CD4-positive, alpha-beta T cell treated with Interferon gamma for 1 hour (primary cell): ENCODE results near the gene PAM.
"Not testable (repeated sequence)": the region's sequence is repeated elsewhere in the genome, so short reads cannot be mapped to it uniquely, and the experiment has no call there.

ENCODE experiments used
- DNase-seq: peaks from one replicate; pipeline ENCODE4 v3.0.0-alpha.2; 2020

The PAM gene

GRCh38 chr5:102754767-102755431 is at the start of gene PAM:
PAM (plus strand) TSS chr5:102755305; CDS start chr5:102866196, 110,891 bp downstream.
- DNase-seq, result peak; percentile 68

DNA sequence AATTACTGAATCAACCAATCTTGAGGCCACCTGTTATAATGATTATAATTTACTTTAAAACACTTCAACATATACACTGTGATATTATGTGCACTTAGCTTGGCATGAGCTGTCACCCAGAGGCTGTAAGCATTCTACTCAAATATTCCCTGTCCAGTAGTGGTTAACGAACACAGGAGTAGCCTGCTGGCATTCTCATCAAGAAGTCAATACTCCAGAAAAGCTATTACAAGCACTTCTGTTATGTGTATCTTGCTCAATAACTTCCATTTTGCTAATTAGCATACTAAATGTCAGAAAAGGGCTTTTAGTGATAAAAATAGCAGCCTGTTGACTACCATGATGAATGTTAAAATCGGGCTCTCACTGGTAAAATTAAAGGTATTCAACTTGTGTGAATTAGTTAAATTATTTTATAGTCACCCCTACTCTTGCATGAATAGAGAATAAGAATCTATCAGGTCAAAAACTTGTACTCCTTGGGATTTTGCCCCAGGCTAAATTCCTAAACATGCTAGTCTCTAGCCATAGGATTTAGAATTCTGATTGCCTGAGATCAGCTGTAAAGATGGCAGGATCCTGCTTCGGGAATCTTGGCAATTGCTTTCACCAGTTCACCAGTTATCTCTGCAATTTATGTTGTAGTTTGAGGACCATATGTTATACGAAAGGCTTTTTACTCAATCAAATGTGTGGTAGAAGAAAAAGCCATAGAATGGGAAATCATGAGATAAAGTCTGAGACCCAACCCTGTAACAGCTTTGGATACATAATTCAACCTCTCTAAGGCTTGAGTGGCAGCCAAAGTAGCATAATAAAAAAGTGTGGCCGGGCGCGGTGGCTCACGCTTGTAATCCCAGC is 43.4 kb upstream of the PAM start:
- no peak for DNase-seq

DNA sequence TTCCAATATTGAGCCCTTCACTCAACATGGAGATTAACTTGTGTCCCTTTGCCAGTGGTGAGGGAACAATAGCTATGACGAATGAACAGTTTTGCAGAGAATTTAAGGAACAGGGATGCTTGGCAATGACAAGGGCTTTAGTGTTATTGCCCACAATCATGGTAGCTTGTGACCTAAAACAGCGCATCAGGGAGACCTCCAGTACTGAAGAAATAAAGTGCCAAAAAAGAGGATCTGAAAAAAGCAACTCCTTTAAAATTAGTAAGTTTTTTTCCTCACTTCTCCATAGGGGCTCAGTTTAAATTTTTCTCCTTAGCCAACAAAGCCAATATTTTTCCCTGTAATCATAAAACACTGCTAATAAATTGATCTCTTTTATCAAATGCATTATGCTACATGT is 41.8 kb upstream of the PAM start:
- no peak for DNase-seq

- DNase-seq, result no peak
Observed at GRCh38 chr5:102713682-102714231, 41.3 kb upstream of the PAM start.

GRCh38 chr5:102715082-102715807 is 39.9 kb upstream of the PAM start:
- DNase-seq, result no peak

DNA sequence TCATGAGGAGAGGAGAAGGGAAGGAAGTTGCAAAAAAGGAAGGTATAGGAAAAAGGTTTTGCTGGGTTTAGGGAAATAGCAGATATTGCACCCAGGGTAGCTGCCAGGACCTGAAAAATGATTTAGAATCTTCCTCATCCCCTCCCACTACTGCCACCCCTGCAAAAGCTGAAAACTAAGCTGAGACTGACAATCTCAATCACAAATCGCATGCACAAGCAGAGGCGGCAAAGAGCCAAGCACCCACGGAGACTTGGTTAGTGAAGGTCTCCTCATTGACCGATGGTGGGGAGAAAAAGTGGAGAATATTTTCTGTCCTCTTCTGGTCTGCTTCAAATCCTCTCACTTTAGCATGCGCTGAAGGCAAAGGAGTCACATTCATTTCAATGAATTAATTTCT is 39.1 kb upstream of the PAM start:
- no peak for DNase-seq

GRCh38 chr5:102718819-102719218 is 36.3 kb upstream of the PAM start:
- DNase-seq, result no peak

GRCh38 chr5:102719886-102720285 is 35.2 kb upstream of the PAM start:
- no peak for DNase-seq

DNA sequence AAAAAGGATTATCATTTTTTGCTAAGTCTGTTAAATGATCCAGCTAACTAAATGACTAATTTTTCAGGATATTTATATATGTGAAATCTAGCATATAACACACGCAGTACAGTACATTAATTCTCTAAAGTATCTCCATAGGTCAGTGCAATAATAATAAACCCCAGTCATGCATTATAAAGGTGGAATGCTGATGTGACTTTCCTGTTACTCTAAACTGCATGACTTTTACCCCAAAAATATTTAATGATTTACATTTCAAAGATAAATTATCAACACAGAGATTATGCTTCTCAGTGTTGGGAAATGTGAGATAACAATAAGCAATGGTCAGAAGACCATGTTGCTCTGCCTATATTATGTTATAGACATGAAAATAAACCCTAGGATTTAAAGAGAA is 34.1 kb upstream of the PAM start:
- DNase-seq, result no peak

GRCh38 chr5:102722931-102723330 is 32.2 kb upstream of the PAM start:
- DNase-seq, result no peak

DNA sequence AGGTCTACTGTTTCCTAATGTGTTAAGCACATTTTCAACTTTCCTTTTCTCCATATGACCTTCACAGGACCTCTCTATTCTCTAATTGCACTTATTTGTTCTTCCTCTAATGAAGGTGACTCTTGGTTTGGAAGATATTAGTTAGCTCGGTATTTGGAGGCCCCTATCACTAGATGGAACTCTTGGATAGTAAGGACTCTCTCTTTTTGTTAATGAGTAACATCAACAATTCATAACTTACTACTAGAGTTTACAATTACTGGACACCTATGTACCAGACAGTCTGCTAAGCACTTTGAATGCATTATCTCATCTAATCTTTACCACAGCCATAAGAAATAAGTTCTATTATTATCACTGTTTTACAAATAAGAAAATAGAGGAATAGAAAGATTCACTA is 23.4 kb upstream of the PAM start:
- no peak for DNase-seq

DNA sequence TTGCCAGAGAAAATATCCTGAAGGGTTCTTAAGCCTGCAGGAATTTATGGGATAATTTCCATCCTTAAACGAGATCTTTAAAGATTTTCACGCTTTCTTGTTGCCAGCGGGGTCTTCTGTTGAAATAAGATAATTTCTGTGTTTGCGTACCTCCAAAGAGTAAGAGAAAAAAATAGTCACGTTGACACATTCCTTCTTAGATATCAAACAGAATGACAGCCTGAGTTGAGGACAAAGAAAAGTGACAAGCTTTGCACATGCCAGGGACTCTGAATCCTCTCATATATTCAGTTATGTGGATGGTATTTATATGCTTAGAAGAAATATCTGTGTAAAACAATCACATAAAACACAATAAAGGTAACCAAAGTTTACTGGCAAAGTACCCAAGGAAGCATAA is 21.6 kb upstream of the PAM start:
- no peak for DNase-seq

DNA sequence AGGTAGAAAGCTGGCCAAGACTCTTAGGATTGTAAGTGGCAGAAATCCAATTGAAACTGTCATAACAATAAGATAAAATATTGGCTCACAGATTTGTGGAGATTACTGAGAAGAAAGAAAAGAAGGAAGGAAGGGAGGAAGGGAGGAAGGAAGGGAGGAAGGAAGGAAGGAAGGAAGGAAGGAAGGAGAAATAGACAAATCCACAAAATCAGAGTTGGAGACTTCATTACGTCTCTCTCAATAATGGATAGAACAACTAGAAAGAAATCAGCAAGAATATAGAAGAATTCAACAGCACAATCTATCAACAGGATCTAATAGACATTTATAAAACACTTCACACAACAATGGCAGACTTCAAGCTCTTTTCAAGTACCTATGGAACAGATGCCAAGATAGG is 17.9 kb upstream of the PAM start:
- no peak for DNase-seq

DNA sequence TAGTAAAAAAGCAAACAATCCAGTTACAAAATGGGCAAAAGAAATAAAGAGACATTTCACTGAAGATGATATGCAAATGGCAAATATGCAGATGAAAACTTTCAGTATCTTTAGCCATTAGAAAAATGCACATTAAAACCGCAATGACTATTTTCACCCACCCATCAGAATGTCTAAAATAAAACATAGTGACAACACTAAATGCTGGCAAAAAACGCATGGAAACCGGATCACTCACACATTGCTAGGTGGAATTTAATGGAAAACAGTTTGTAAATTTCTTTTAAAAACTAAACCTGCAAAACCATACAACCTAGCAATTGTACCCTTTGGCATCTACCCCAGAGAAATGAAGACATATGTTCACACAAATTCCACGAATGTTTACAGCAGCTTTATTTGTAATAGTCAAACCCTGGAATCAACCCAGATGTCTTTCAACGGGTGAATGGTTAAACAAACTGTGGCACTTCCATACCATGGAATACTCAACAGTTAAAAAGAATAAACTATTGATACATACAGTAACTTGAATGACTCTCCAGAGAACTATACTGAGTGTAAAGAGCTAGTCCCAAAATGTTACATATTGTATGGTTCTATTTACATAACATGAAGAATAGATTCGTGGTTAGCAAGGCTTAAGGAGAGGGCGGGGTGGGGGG is 17.2 kb upstream of the PAM start:
- DNase-seq, result no peak

DNA sequence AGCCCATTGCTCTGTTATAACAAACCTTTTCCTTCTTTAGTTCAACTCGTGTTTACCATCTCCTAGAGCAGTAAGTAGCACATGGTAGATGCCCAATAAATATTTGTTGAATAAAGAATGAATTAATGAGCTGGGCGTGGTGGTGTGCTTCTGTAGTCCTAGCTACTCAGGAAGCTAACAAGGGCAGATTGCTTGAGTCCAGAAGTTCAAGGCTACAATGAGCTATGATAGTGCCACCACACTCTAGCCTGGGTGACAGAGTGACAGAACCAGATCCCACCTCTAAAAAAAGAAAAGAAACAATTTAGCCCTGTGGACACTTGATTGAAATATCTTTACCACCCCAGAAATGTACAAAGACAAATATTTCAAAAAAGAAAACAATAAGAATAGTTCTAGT is 14.6 kb upstream of the PAM start:
- no peak for DNase-seq

DNA sequence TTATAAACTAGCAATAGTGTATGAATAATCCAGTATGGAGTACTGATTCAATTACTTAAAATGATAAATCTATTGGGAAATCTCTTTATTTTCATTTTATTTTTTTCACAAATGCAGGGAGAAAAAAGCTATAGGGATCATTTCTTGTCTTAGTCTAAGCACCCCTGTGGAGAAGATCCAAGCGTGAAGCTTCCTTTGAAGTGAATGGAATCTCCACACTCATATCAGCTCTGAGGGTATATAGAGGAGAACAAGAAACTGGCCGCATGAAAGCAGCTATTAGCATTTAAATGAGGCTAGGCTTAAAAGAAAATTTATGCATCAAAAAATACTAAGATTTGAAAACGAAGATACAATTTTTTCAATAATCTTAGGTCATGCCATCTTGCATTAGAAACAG is 12.9 kb upstream of the PAM start:
- no peak for DNase-seq

DNA sequence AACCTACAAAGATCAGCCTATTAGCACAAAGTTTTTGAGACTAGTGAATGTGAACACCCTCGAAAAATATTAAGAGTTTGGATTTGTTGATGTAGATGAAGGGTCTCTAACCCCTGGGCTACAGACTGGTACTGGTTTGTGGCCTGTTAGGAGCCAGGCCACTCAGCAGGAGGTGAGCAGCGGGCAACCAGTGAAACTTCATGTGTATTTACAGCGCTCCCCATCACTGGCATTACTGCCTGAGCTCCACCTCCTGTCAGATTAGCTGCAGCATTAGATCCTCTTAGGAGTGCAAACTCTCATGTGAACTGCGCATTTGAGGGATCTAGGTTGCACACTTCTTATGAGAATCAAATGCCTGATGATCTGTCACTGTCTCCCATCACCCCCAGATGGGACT is 11.2 kb upstream of the PAM start:
- no peak for DNase-seq

DNA sequence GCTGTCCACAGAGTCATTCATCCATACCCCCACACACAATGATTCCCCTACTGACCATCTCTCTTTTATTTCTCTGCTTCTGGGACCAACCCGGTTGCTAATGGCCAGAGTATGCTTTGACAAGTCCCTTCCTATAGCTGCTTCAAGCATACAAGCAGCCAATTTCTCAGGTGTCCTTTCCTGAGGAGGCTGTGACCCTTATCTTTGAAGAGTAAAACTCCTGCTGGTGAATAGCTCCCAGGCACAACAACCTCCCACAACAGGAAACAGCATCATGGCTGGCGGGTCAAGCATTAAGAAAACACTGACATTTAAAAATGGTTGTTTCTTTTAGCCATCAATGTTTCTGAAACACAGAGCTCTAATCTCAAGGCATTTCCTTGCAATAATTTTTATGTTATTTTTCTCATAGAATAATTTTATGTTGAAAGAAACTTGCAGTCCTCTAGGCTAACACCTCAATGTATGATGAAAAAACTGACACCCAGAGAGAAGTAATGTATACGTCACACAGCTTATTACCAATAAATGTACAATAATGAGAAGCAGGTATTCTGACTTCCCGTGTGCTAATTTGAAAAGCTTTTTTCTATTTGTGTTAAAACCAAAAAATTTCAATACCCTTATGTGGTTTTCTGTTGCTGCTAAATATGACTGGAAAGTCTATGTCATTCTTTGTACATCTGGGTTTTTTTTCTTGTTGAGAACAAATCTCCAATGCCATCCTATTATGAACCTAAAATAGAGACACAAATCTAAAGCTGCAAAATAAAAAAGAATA is 7.5 kb upstream of the PAM start:
- DNase-seq, result no peak

DNA sequence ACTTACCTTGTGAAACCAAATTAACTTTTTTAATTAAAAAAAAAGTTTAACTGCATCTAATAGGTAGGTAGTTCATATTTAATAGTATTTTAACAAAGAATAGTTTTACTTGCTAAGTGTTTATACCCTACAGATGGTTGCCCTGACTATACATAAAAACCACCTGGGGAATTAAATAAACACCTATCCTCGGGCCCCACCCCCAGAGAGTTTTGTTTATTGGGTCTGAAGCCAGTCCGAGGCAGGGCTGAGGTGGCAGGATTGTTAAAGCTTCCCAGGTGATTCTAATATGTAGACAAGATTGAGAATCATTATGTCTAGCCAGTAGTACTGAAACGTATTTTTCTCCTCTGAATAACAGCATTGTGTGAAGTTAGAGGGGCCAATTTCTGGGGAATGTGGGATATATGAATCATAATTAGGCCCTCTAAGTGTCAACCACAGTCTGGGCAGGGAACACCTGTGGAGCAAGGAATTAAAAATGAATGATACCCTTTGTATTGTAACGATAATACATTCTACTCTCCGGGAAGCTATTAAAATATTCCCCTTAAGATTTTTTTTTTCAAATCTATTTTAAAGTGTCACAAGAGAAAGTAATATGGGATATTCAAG is 5.6 kb upstream of the PAM start:
- DNase-seq, result no peak

GRCh38 chr5:102750151-102750834 is 4.8 kb upstream of the PAM start:
- no peak for DNase-seq

DNA sequence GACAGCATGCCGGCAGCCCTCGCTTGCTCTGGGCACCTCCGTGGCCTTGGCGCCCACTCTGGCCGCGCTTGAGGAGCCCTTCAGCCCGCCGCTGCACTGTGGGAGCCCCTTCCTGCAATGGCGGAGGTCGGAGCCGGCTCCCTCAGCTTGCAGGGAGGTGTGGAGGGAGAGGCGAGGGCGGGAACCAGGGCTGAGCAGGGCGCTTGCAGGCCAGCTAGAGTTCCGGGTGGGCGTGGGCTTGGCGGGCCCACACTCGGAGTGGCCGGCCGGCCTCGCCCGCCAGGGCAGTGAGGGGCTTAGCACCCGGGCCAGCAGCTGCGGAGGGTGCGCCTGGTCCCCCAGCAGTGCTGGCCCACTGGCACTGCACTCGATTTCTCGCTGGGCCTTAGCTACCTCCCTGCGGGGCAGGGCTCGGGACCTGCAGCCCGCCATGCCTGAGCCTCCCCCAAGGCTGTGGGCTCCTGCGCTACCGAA is 3.2 kb upstream of the PAM start:
- DNase-seq, result not testable (repeated sequence)
